Astrocyte (in vitro differentiated cells and primary cell): ENCODE data around the gene IGHMBP2. TPM values are rescaled to one million over a fixed set of nuclear protein-coding genes. Genes with fewer than 3 reads are reported as not detected.

Experiments
- DNase-seq: peaks from one replicate; pipeline ENCODE4 v3.0.0-alpha.2; 2010; ENCODE audit warnings: low read depth
- FAIRE-seq: peaks from 2 replicates; lab custom pipeline; 2011; peaks lifted over from hg19 to GRCh38; lab: Jason Lieb, UNC
- H2AFZ ChIP-seq: 2 replicates; pipeline ENCODE4 v1.6.0; 2012; ENCODE audit warnings: low read depth, low read length, inconsistent platforms
- H3K27ac ChIP-seq: 2 replicates; pipeline ENCODE4 v1.5.1; 2011; ENCODE audit warnings: low read depth, low read length, inconsistent platforms
- H3K27me3 ChIP-seq: 2 replicates; pipeline ENCODE4 v1.6.0; 2011; ENCODE audit warnings: low read length, inconsistent platforms; ENCODE audit not compliant: insufficient read depth
- H3K36me3 ChIP-seq: 2 replicates; pipeline ENCODE4 v1.5.1; 2011; ENCODE audit warnings: low read length, inconsistent platforms; ENCODE audit not compliant: insufficient read depth
- H3K4me1 ChIP-seq: 2 replicates; pipeline ENCODE4 v1.5.1; 2011; ENCODE audit warnings: low read length, inconsistent platforms; ENCODE audit not compliant: insufficient read depth
- H3K4me2 ChIP-seq: 2 replicates; pipeline ENCODE4 v1.6.0; 2012; ENCODE audit warnings: low read length, inconsistent platforms
- H3K4me3 ChIP-seq: 2 replicates; pipeline ENCODE4 v1.5.1; 2011; ENCODE audit warnings: low read depth, mild to moderate bottlenecking, low read length, inconsistent platforms; ENCODE audit not compliant: insufficient read depth
- H3K79me2 ChIP-seq: 2 replicates; pipeline ENCODE4 v1.6.0; 2012; ENCODE audit warnings: mild to moderate bottlenecking, low read length, inconsistent platforms; ENCODE audit not compliant: insufficient read depth
- H3K9ac ChIP-seq: 2 replicates; pipeline ENCODE4 v1.6.0; 2012; ENCODE audit warnings: mild to moderate bottlenecking, low read length, inconsistent platforms
- H3K9me3 ChIP-seq: 2 replicates; pipeline ENCODE4 v1.5.1; 2012; ENCODE audit warnings: low read depth, mild to moderate bottlenecking, low read length, inconsistent platforms; ENCODE audit not compliant: insufficient read depth
- H4K20me1 ChIP-seq: 2 replicates; pipeline ENCODE4 v1.6.0; 2012; ENCODE audit warnings: low read length, inconsistent platforms; ENCODE audit not compliant: insufficient read depth
- H3K27ac Mint-ChIP-seq: one replicate; pipeline ENCODE4 v1.8.0; 2021; ENCODE audit warnings: mild to moderate bottlenecking, mixed read lengths; ENCODE audit not compliant: unreplicated experiment
- H3K27me3 Mint-ChIP-seq: one replicate; pipeline ENCODE4 v1.8.0; 2021; ENCODE audit warnings: low read depth, mixed read lengths; ENCODE audit not compliant: unreplicated experiment
- H3K36me3 Mint-ChIP-seq: one replicate; pipeline ENCODE4 v1.8.0; 2021; ENCODE audit warnings: low read depth, mixed read lengths; ENCODE audit not compliant: unreplicated experiment
- H3K4me1 Mint-ChIP-seq: one replicate; pipeline ENCODE4 v1.8.0; 2021; ENCODE audit warnings: low read depth, mixed read lengths; ENCODE audit not compliant: unreplicated experiment
- H3K4me3 Mint-ChIP-seq: one replicate; pipeline ENCODE4 v1.8.0; 2021; ENCODE audit warnings: mild to moderate bottlenecking, moderate library complexity, mixed read lengths; ENCODE audit not compliant: unreplicated experiment
- H3K9me3 Mint-ChIP-seq: one replicate; pipeline ENCODE4 v1.8.0; 2021; ENCODE audit warnings: mild to moderate bottlenecking, mixed read lengths; ENCODE audit not compliant: unreplicated experiment
- EZH2 ChIP-seq: IDR thresholded peaks from 2 replicates; pipeline ENCODE4 v1.6.1; 2012; ENCODE audit warnings: mild to moderate bottlenecking, low read length, inconsistent platforms; ENCODE audit not compliant: insufficient read depth
- total RNA-seq: library from RNA; stranded (reverse); gene quantifications from 2 replicates; pipeline ENCODE4 v1.2.1, GENCODE V29; 2021
- TF ChIP-seq, protein P1 (sequence below): IDR thresholded peaks from 2 replicates; pipeline ENCODE4 v1.5.1; 2011; ENCODE audit warnings: low read depth, mild to moderate bottlenecking, inconsistent platforms, low read length, moderate library complexity; ENCODE audit not compliant: insufficient read depth

Gene IGHMBP2
- total RNA-seq, 1 donor from 2014 or later, result 14.0 TPM

DNA sequence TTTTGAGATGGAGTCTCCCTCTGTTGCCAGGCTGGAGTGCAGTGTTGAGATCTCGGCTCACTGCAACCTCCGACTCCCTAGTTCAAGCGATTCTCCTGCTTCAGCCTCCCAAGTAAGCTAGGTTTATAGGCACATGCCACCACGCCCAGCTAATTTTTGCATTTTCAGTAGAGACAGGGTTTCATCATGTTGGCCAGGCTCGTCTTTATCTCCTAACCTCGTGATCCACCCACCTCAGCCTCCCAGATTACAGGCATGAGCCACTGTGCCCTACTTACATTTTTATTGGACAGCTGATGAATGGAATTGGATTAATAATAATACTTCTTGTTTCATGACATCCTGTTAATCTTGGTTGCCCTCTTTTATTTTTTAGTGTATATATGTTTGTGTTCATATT, 80.1 kb downstream of the IGHMBP2 start:
- Mint-ChIP-seq H3K27ac (no peak overlapping the region), H3K4me3 (no peak overlapping the region), H3K9me3 (peaks cover 7% of the 10 kb centered on the region), H3K36me3 (no peaks in the 10 kb centered on the region), H3K4me1 (no peaks in the 10 kb centered on the region), H3K27me3 (peaks cover 27% of the 10 kb centered on the region)
- no peaks in the 10 kb centered on the region for H3K4me1 ChIP-seq
- H3K27ac ChIP-seq, result no peak overlapping the region
- FAIRE-seq, result no peak
- no peaks in the 10 kb centered on the region for H3K36me3 ChIP-seq
- no peaks in the 10 kb centered on the region for H3K79me2 ChIP-seq
- H2AFZ ChIP-seq, result no peak overlapping the region
- no peak for DNase-seq
- H3K4me2 ChIP-seq, result no peak overlapping the region
- H4K20me1 ChIP-seq, result no peaks in the 10 kb centered on the region
- TF ChIP-seq, protein P1, sequence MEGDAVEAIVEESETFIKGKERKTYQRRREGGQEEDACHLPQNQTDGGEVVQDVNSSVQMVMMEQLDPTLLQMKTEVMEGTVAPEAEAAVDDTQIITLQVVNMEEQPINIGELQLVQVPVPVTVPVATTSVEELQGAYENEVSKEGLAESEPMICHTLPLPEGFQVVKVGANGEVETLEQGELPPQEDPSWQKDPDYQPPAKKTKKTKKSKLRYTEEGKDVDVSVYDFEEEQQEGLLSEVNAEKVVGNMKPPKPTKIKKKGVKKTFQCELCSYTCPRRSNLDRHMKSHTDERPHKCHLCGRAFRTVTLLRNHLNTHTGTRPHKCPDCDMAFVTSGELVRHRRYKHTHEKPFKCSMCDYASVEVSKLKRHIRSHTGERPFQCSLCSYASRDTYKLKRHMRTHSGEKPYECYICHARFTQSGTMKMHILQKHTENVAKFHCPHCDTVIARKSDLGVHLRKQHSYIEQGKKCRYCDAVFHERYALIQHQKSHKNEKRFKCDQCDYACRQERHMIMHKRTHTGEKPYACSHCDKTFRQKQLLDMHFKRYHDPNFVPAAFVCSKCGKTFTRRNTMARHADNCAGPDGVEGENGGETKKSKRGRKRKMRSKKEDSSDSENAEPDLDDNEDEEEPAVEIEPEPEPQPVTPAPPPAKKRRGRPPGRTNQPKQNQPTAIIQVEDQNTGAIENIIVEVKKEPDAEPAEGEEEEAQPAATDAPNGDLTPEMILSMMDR, result no peak
- no peak for TF ChIP-seq EZH2
- H3K27me3 ChIP-seq, result peaks cover 2% of the 10 kb centered on the region
- no peak overlapping the region for H3K4me3 ChIP-seq
- no peaks in the 10 kb centered on the region for H3K9me3 ChIP-seq
- H3K9ac ChIP-seq, result no peak overlapping the region

GRCh38 chr11:68987211-68987610, 83.5 kb downstream of the IGHMBP2 start:
- FAIRE-seq (no peak), DNase-seq (no peak)
- Mint-ChIP-seq H3K4me1 (no peaks in the 10 kb centered on the region), H3K27ac (no peak overlapping the region), H3K4me3 (no peak overlapping the region), H3K27me3 (peaks cover 24% of the 10 kb centered on the region), H3K36me3 (no peaks in the 10 kb centered on the region), H3K9me3 (peaks cover 7% of the 10 kb centered on the region)
- Histone ChIP-seq H3K9ac (no peak overlapping the region), H3K4me3 (no peak overlapping the region), H3K27me3 (peaks cover 8% of the 10 kb centered on the region), H3K79me2 (no peaks in the 10 kb centered on the region), H3K4me2 (no peak overlapping the region), H3K9me3 (no peaks in the 10 kb centered on the region), H3K4me1 (no peaks in the 10 kb centered on the region), H4K20me1 (no peaks in the 10 kb centered on the region), H3K27ac (no peak overlapping the region), H2AFZ (no peak overlapping the region), H3K36me3 (no peaks in the 10 kb centered on the region)
- TF ChIP-seq, protein P1, result no peak
- no peak for TF ChIP-seq EZH2

DNA sequence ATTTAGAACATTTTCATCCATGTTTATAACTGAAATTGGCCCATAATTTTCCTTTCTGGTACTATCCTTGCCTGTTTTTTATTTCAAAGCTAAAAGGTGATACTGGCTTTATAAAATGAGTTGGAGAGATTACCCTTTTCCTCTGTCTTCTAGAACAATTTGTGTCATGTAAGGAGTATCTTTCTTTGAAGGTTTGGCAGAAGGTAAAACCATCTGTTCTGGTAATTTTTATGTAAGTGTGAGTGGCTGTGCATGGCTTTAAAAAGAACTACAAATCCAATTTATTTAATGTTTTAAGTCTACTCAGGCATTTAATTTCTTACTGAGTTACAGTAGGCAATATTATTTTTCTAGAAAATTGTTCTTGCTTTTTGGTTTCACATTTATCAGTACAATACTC, 84.8 kb downstream of the IGHMBP2 start:
- FAIRE-seq (no peak), DNase-seq (no peak)
- no peak overlapping the region for H3K4me3 Mint-ChIP-seq
- H3K27me3 ChIP-seq, result peaks cover 14% of the 10 kb centered on the region
- H3K36me3 ChIP-seq, result no peaks in the 10 kb centered on the region
- H3K27me3 Mint-ChIP-seq, result peaks cover 35% of the 10 kb centered on the region
- H3K4me2 ChIP-seq, result no peak overlapping the region
- H3K9me3 ChIP-seq, result no peaks in the 10 kb centered on the region
- H3K4me3 ChIP-seq, result no peak overlapping the region
- no peak overlapping the region for H3K9ac ChIP-seq
- H3K27ac Mint-ChIP-seq, result no peak overlapping the region
- H3K79me2 ChIP-seq, result no peaks in the 10 kb centered on the region
- H4K20me1 ChIP-seq, result no peaks in the 10 kb centered on the region
- no peaks in the 10 kb centered on the region for H3K36me3 Mint-ChIP-seq
- H3K9me3 Mint-ChIP-seq, result peaks cover 7% of the 10 kb centered on the region
- no peaks in the 10 kb centered on the region for H3K4me1 ChIP-seq
- no peak overlapping the region for H2AFZ ChIP-seq
- TF ChIP-seq, protein P1, result no peak
- TF ChIP-seq EZH2, result no peak
- H3K27ac ChIP-seq, result no peak overlapping the region
- H3K4me1 Mint-ChIP-seq, result no peaks in the 10 kb centered on the region
